GM23338 (cell line): ENCODE measurements around the gene SLC45A1.

Experiments
- EZH2 ChIP-seq: fragments of 200-600 bp; sonication (generic); IDR thresholded peaks from one replicate; pipeline ENCODE4 v1.8.0; 2017; ENCODE audit warnings: antibody characterized with exemption, mild to moderate bottlenecking, low read depth; ENCODE audit not compliant: unreplicated experiment
- EZH2phosphoT487 ChIP-seq: fragments of 200-600 bp; sonication (generic); IDR thresholded peaks from one replicate; pipeline ENCODE4 v1.8.1; 2018; ENCODE audit warnings: antibody characterized with exemption; ENCODE audit not compliant: unreplicated experiment
- POLR2AphosphoS5 ChIP-seq: IDR thresholded peaks from 2 replicates; pipeline ENCODE4 v1.6.1; 2016; ENCODE audit warnings: antibody characterized with exemption, low read depth
- REST ChIP-seq: IDR thresholded peaks from one replicate; pipeline ENCODE4 v1.6.1; 2018; ENCODE audit warnings: antibody characterized with exemption; ENCODE audit not compliant: unreplicated experiment
- ZNF462 ChIP-seq: fragments of 250-450 bp; sonication (Bioruptor Pico); IDR thresholded peaks from 2 replicates; pipeline ENCODE4 v1.5.0; 2020; ENCODE audit warnings: mild to moderate bottlenecking, moderate library complexity
- TF ChIP-seq, protein P1 (sequence below), 2 experiments: fragments of 200-600 bp in 1 of 2; sonication (generic) in 1 of 2; conservative IDR thresholded peaks; 2 replicates each; pipeline versions ENCODE4 v1.5.1 to v1.6.1; 2016 to 2017; ENCODE audit warnings: antibody characterized with exemption in 2 of 2, low read depth in 2 of 2, mild to moderate bottlenecking in 2 of 2, moderate library complexity in 1 of 2

DNA sequence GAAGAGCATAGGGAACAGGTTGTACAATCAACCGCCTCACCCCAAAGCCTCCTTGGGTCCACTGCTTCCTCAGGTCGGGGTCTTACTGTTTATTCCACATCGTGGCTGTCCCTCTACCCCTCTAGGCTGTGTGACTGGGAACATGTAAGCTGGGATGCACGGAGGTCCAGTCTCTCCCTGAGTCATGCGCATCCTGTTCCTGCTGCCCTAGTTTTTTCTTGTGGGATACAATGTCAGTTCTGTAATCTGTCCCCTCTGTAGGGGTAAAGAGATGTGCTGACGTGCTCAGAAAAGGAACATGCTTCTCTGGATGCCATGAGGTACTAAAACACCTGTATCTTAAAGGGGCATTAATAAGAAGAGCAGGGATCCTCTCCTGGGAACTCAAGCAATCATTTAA lies 66.2 kb downstream of the SLC45A1 start:
- TF ChIP-seq, protein P1, sequence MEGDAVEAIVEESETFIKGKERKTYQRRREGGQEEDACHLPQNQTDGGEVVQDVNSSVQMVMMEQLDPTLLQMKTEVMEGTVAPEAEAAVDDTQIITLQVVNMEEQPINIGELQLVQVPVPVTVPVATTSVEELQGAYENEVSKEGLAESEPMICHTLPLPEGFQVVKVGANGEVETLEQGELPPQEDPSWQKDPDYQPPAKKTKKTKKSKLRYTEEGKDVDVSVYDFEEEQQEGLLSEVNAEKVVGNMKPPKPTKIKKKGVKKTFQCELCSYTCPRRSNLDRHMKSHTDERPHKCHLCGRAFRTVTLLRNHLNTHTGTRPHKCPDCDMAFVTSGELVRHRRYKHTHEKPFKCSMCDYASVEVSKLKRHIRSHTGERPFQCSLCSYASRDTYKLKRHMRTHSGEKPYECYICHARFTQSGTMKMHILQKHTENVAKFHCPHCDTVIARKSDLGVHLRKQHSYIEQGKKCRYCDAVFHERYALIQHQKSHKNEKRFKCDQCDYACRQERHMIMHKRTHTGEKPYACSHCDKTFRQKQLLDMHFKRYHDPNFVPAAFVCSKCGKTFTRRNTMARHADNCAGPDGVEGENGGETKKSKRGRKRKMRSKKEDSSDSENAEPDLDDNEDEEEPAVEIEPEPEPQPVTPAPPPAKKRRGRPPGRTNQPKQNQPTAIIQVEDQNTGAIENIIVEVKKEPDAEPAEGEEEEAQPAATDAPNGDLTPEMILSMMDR (conservative IDR thresholded peaks at IDR 0.05; ENCODE audit: low read depth in 2 of 2), result no peak
- TF ChIP-seq REST, result no peak
- no peak for TF ChIP-seq POLR2AphosphoS5
- TF ChIP-seq EZH2, result no peak
- TF ChIP-seq ZNF462 (CRISPR knock-in tag), result no peak
- TF ChIP-seq EZH2phosphoT487, result no peak
